ENCODE measurements around the gene MGA.

GRCh38 chr15:41627203-41627602 is 33.0 kb upstream of the MGA start:
- no peak for TF ChIP-seq POU6F1 (CRISPR knock-in tag; IDR thresholded peaks at IDR 0.05; ENCODE audit: borderline replicate concordance, low read depth)
- no peak for TF ChIP-seq ZNF70 (CRISPR knock-in tag; IDR thresholded peaks at IDR 0.05)
- TF ChIP-seq ESRRG (CRISPR knock-in tag; IDR thresholded peaks at IDR 0.05) = no peak
- TF ChIP-seq CREB5 (CRISPR knock-in tag; IDR thresholded peaks at IDR 0.05; ENCODE audit: low read depth) = no peak
- no peak for TF ChIP-seq SNAI2 (CRISPR knock-in tag; IDR thresholded peaks at IDR 0.05)
- TF ChIP-seq BACH2 (CRISPR knock-in tag; IDR thresholded peaks at IDR 0.05; ENCODE audit: borderline replicate concordance) = no peak
- TF ChIP-seq ARNTL (CRISPR knock-in tag; IDR thresholded peaks at IDR 0.05; ENCODE audit: borderline replicate concordance, low read depth) = no peak

Data from SK-N-SH treated with all-trans-retinoic acid at 6 μM for 48 hours (cell line).